Measurements from ENCODE around the gene NT5M. TPM values are rescaled to one million over a fixed set of nuclear protein-coding genes. Genes with fewer than 3 reads are reported as not detected.

The NT5M gene
- total RNA-seq, 2 donors from 2014 or later = 1.2 to 1.3 TPM

DNA sequence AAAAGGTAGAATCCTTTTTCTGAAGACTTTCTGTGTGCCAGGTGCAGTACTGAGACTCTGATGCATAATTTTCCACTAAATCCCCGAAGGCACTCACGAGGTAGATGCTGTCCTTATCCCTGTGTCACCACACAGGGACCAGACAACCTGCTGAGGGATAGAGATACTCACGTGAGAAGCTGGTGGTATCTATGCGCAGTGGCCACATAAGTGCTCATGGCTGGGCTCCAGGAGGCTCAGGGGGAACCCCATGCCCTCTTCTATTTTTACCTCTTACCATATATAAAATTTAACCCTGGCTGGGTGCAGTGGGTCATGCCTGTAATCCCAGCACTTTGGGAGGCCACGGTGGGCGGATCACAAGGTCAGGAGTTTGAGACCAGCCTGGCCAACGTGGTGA is 38.3 kb downstream of the NT5M start:
- Histone ChIP-seq H3K36me3 (no peaks in the 10 kb centered on the region), H3K9ac (ENCODE audit: low read depth in 2 of 2, low read length in 2 of 2) (no peak overlapping the region), H3K4me3 (no peak overlapping the region), H3K9me3 (no peaks in the 10 kb centered on the region), H3K4me1 (no peaks in the 10 kb centered on the region), H3K27ac (no peak overlapping the region), H3K27me3 (no peaks in the 10 kb centered on the region)
- DNase-seq = no peak
- intact Hi-C loops (cut with DNase I) = no loop called here
- TF ChIP-seq CTCF (IDR thresholded peaks at IDR 0.05) = no peak

DNA sequence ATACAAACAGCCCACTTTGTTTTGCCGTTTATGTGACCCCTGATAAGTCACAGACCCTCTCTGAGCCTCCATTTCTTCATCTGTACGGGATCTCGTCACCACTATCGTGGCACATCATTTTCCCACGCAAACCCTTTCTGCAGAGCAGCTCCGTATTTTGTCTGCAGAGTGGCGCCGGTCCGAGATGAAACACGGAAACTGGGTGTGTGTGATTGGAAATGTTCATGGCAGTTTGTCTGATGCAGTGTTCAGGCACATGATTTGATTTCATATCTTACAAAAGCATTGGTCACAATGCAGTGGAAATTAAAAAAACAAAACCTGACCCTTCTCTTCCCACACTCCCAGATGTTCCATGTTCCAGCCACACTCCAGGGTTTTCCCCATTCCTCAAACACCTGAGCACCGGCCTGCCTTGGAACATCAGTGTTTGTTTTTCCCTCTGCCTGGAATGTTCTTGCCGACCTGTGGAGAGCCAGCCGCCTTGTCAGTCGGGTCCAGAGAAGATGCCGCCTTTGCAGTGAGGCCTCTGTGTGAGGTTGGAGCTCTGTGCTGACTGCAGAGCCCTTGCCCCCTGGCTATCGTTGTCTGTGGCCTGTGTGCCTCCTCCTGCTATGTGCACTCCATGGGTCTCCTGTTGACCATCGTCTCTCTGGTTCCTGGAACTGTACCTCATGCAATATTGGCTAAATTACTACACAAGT is 39.2 kb downstream of the NT5M start:
- Histone ChIP-seq H3K36me3 (no peaks in the 10 kb centered on the region), H3K4me1 (no peaks in the 10 kb centered on the region), H3K4me3 (no peak overlapping the region), H3K9ac (ENCODE audit: low read depth in 2 of 2, low read length in 2 of 2) (no peak overlapping the region), H3K27ac (no peak overlapping the region), H3K9me3 (no peaks in the 10 kb centered on the region), H3K27me3 (no peaks in the 10 kb centered on the region)
- TF ChIP-seq CTCF (IDR thresholded peaks at IDR 0.05) = no peak
- no peak for DNase-seq
- intact Hi-C loops (cut with DNase I) = no loop called here

DNA sequence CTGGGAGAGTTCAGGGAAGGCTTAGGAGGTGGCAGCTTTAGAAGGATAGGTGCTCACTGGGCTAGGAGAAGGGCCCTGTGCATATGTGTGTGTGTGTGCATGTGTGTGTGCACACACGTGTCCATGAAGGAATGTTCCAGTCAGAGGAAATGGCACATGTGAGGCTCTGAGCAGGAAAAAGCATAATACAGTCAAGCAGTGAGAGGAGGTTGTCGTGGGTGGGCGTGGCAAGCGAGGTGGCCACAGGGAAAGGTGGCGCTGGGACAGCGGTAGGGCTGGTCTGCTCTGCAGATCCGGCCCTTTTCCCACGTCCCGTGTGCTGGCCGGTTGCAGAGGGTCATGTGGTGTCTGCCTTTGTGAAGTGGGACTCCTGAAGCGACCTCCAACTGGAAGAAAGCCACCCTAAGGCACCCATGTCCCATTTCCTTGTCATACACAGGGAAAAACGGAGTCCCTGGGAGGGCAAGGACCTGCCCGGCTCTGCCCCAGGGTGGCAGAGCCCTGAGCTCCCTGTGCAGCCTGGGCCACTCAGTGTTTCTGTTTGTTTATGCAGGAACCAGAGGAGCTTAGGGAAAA is 40.1 kb downstream of the NT5M start:
- no peak for TF ChIP-seq CTCF (IDR thresholded peaks at IDR 0.05)
- no peak for DNase-seq
- no peaks in the 10 kb centered on the region for H3K9me3 ChIP-seq
- no peak overlapping the region for H3K27ac ChIP-seq
- H3K27me3 ChIP-seq = no peaks in the 10 kb centered on the region
- H3K4me3 ChIP-seq = no peak overlapping the region
- H3K9ac ChIP-seq (ENCODE audit: low read depth in 2 of 2, low read length in 2 of 2) = no peak overlapping the region
- H3K4me1 ChIP-seq = no peaks in the 10 kb centered on the region
- intact Hi-C loops (cut with DNase I) = no loop called here
- no peaks in the 10 kb centered on the region for H3K36me3 ChIP-seq

GRCh38 chr17:17343896-17344506 is 40.8 kb downstream of the NT5M start:
- TF ChIP-seq CTCF (IDR thresholded peaks at IDR 0.05) = no peak
- H3K36me3 ChIP-seq = no peaks in the 10 kb centered on the region
- no peak overlapping the region for H3K4me3 ChIP-seq
- H3K27me3 ChIP-seq = no peaks in the 10 kb centered on the region
- H3K9ac ChIP-seq (ENCODE audit: low read depth in 2 of 2, low read length in 2 of 2) = no peak overlapping the region
- no peak for DNase-seq
- H3K9me3 ChIP-seq = no peaks in the 10 kb centered on the region
- H3K27ac ChIP-seq = no peak overlapping the region
- intact Hi-C loops (cut with DNase I) = no loop called here
- no peaks in the 10 kb centered on the region for H3K4me1 ChIP-seq

DNA sequence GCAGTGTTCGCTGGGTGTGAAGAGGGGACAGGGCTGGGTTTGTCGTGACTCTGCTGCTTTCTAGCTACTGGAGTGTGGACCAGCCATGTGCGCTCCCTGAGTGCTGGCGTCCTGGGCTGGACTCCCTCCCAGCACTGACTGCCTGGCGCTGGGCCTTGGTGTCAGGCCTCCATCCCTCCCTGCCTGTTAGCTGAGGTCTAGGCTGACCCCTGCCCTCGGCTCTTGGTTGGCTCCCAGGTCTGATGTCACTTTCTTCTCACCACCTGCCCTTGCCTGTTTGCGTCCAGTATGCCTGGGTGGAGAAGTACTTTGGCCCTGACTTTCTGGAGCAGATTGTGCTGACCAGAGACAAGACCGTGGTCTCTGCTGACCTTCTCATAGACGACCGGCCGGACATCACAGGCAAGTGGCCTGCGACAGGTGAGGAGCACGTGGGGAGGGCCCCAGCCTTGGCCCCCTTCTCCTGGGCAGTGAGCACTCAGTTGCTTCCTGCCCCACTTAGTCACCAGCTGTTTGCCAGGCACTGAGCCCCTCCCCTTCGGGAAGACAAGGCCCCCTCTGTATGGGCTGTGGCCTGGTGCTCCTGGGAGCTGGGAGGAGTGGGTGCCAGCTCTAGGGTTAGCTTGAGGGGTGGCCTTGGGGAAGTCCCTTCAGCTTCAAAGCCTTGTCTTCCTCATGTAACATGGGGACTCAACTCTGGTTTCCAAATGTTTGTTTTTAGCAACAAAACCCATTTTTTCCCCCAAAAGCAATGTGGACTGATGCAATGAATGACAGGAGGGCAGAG is 41.5 kb downstream of the NT5M start:
- no peak overlapping the region for H3K27ac ChIP-seq
- no peaks in the 10 kb centered on the region for H3K27me3 ChIP-seq
- no peak for DNase-seq
- H3K4me3 ChIP-seq = no peak overlapping the region
- no peak for TF ChIP-seq CTCF (IDR thresholded peaks at IDR 0.05)
- H3K9me3 ChIP-seq = no peaks in the 10 kb centered on the region
- intact Hi-C loops (cut with DNase I) = no loop called here
- H3K4me1 ChIP-seq = no peaks in the 10 kb centered on the region
- H3K9ac ChIP-seq (ENCODE audit: low read depth in 2 of 2, low read length in 2 of 2) = no peak overlapping the region
- no peaks in the 10 kb centered on the region for H3K36me3 ChIP-seq

Data from colonic mucosa (tissue), 4 donors.